K562 (cell line): Measurements from ENCODE around the gene NINJ2. TPM values are rescaled to one million over a fixed set of nuclear protein-coding genes. Genes with fewer than 3 reads are reported as not detected.

Source experiments
- CREB3L1 ChIP-seq: fragments of 450-650 bp; IDR thresholded peaks from 2 replicates; pipeline ENCODE4 v1.6.1; 2014; ENCODE audit warnings: low read depth, mild to moderate bottlenecking, moderate library complexity, borderline replicate concordance
- CREM ChIP-seq: IDR thresholded peaks from 2 replicates; pipeline ENCODE4 v1.6.1; 2014; ENCODE audit warnings: antibody characterized with exemption, low read depth
- EP400 ChIP-seq: fragments of 450-650 bp; IDR thresholded peaks from 2 replicates; pipeline ENCODE4 v1.6.1; 2017; ENCODE audit warnings: antibody characterized with exemption, mild to moderate bottlenecking, moderate library complexity
- FOXK1 ChIP-seq: sonication (generic); formaldehyde crosslinking; IDR thresholded peaks from 2 replicates; pipeline ENCODE4 v1.8.0; 2022; ENCODE audit warnings: missing genetic modification reagents, mild to moderate bottlenecking, borderline replicate concordance
- KDM4B ChIP-seq, 2 experiments: fragments of 450-650 bp in 1 of 2; sonication (generic) in 1 of 2; IDR thresholded peaks; 2 replicates each; pipeline ENCODE4 v1.6.1; 2016 to 2017; ENCODE audit warnings: borderline replicate concordance in 2 of 2, antibody characterized with exemption in 1 of 2, low read depth in 1 of 2, mild to moderate bottlenecking in 1 of 2
- L3MBTL2 ChIP-seq: fragments of 450-650 bp; IDR thresholded peaks from 2 replicates; pipeline ENCODE4 v1.6.1; 2016; ENCODE audit warnings: mild to moderate bottlenecking, moderate library complexity
- NCOA2 ChIP-seq, 2 experiments: fragments of 450-650 bp; IDR thresholded peaks; 2 replicates each; pipeline ENCODE4 v1.6.1; 2018; ENCODE audit warnings: mild to moderate bottlenecking in 2 of 2, moderate library complexity in 1 of 2; ENCODE audit not compliant: partially characterized antibody in 2 of 2
- NR2C1 ChIP-seq, 2 experiments: fragments of 450-650 bp; IDR thresholded peaks; 2 replicates each; pipeline ENCODE4 v1.6.1; 2017; ENCODE audit warnings: mild to moderate bottlenecking in 2 of 2, antibody characterized with exemption in 1 of 2, inconsistent platforms in 1 of 2, missing compliant biosample characterization in 1 of 2, missing genetic modification characterization in 1 of 2
- PHB2 ChIP-seq: fragments of 450-650 bp; IDR thresholded peaks from 2 replicates; pipeline ENCODE4 v1.6.1; 2017; ENCODE audit warnings: low read depth
- TRIM28 ChIP-seq: fragments of 450-650 bp; IDR thresholded peaks from 2 replicates; pipeline ENCODE4 v1.6.1; 2017
- XRCC5 ChIP-seq: fragments of 200-400 bp; formaldehyde crosslinking; IDR thresholded peaks from 2 replicates; pipeline ENCODE4 v1.6.1; 2017; ENCODE audit warnings: low read depth, mild to moderate bottlenecking, low read length
- ZFP30 ChIP-seq: fragments of 250-450 bp; sonication (Bioruptor Pico); IDR thresholded peaks from 2 replicates; pipeline ENCODE4 v1.8.0; 2022; ENCODE audit warnings: moderate library complexity, mild to moderate bottlenecking, inconsistent platforms, borderline replicate concordance
- ZNF444 ChIP-seq: fragments of 250-450 bp; sonication (Bioruptor Pico); IDR thresholded peaks from 2 replicates; pipeline ENCODE4 v1.4.0; 2020; ENCODE audit warnings: mild to moderate bottlenecking, moderate library complexity
- ZNF740 ChIP-seq, 3 experiments: fragments of 200-800 bp in 1 of 3; sonication (Bioruptor generic) in 1 of 3; sonication (generic) in 1 of 3; formaldehyde crosslinking in 1 of 3; IDR thresholded peaks; 2 replicates each; pipeline versions ENCODE4 v1.6.1 to v1.8.0; 2016 to 2022; ENCODE audit warnings: mild to moderate bottlenecking in 2 of 3, missing compliant biosample characterization in 2 of 3, missing genetic modification characterization in 2 of 3, missing genetic modification reagents in 1 of 3
- ZNF77 ChIP-seq: fragments of 250-450 bp; sonication (Bioruptor Pico); IDR thresholded peaks from 2 replicates; pipeline ENCODE4 v1.5.0; 2020
- polyA plus RNA-seq, 8 experiments: library from polyadenylated mRNA; depleted of rRNA in 4 of 8; stranded (reverse) in 5 of 8; unstranded in 3 of 8; fragments of >200 nt; fragmentation: Nextera tagmentation in 2 of 8; fragmentation: Illumina TruSeq in 1 of 8; extraction: Ambion mirVana in 2 of 8; extraction: Trizol in 1 of 8; gene quantifications; 2 replicates each; pipeline versions ENCODE4 v1.2.1 to v1.2.3, GENCODE V29; 2011 to 2014; ENCODE audit warnings: inconsistent platforms in 1 of 8, missing spikeins in 1 of 8
- total RNA-seq, 7 experiments: library from RNA; depleted of rRNA in 6 of 7; stranded (reverse); fragments of >200 nt in 6 of 7; fragmentation: Illumina TruSeq in 2 of 7; extraction: Trizol in 2 of 7; gene quantifications; 2 replicates each; pipeline versions ENCODE4 v1.2.1 to v1.2.3, GENCODE V29; 2011 to 2021; ENCODE audit warnings: low replicate concordance in 1 of 7
- TF ChIP-seq, protein P1 (sequence below): fragments of 450-650 bp; IDR thresholded peaks from 2 replicates; pipeline ENCODE4 v1.7.0; 2016; ENCODE audit warnings: borderline replicate concordance
- TF ChIP-seq, protein P2 (sequence below), 2 experiments: IDR thresholded peaks; 2 replicates each; pipeline ENCODE4 v1.6.1; 2011; ENCODE audit warnings: borderline replicate concordance in 1 of 2, control low read depth in 1 of 2, low read depth in 1 of 2, low read length in 1 of 2, mild to moderate bottlenecking in 1 of 2, mixed read lengths in 1 of 2, moderate library complexity in 1 of 2; ENCODE audit not compliant: insufficient read depth in 1 of 2, insufficient read length in 1 of 2, poor library complexity in 1 of 2, severe bottlenecking in 1 of 2; ENCODE audit errors: extremely low read depth in 1 of 2
- TF ChIP-seq, protein P3 (sequence below): sonication (generic); formaldehyde crosslinking; IDR thresholded peaks from 2 replicates; pipeline ENCODE4 v1.8.1; 2023; ENCODE audit warnings: mild to moderate bottlenecking, missing genetic modification reagents

Gene NINJ2
- total and polyA plus RNA-seq, 9 of the 15 experiments (the other 6 are each of a cell fraction or from before 2014, with no cell fraction given), result 2.6 to 16.0 (median 4.5) TPM

DNA sequence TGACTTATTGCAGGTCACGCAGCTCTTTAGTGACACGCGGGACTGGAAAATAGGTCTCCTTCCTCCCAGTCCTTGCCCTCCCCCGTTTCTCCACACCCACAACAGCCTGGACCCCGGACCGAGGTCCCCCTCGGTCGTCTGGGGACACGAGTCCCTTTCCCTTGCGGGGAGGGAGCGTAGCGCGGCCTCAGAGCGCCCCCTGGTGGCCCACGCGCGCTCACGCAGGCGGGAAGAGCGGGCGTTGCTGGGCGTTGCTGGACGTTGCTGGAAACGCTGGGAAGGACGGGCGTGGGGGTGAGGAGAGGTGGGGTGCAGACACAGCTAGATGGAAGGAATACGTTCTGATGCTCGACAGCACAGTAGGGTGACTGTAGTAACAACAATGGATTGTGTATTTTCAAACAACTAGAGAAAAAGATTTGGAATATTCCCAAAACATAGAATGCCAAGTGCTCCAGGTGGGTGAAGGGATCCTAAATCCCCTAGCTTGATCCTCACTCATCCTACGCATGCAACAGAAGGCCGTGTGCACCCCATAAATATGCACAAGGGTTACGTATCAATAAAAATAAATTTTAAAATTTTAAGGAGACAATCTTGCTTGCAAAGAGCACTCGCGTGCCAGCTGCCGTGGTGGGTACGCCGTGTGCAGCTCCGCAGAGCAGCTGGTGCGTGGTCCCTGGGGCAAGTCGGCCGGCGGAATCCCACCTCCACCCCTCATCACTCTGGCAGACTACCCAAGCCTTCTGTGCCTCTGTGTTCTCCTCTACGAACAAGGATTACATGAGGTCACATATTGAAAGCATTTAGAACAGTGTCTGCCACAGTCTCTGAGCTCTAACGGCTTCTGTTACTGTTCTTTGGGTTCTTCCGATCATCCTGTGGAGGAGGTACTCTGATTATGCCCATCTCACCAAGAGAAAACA is 116.1 kb downstream of the NINJ2 start (continued):
- no peak for TF ChIP-seq CREB3L1
- TF ChIP-seq, protein P1, sequence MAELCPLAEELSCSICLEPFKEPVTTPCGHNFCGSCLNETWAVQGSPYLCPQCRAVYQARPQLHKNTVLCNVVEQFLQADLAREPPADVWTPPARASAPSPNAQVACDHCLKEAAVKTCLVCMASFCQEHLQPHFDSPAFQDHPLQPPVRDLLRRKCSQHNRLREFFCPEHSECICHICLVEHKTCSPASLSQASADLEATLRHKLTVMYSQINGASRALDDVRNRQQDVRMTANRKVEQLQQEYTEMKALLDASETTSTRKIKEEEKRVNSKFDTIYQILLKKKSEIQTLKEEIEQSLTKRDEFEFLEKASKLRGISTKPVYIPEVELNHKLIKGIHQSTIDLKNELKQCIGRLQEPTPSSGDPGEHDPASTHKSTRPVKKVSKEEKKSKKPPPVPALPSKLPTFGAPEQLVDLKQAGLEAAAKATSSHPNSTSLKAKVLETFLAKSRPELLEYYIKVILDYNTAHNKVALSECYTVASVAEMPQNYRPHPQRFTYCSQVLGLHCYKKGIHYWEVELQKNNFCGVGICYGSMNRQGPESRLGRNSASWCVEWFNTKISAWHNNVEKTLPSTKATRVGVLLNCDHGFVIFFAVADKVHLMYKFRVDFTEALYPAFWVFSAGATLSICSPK, result no peak
- TF ChIP-seq ZNF77 (CRISPR knock-in tag), result no peak
- no peak for TF ChIP-seq ZNF444 (CRISPR knock-in tag)
- TF ChIP-seq, protein P2, sequence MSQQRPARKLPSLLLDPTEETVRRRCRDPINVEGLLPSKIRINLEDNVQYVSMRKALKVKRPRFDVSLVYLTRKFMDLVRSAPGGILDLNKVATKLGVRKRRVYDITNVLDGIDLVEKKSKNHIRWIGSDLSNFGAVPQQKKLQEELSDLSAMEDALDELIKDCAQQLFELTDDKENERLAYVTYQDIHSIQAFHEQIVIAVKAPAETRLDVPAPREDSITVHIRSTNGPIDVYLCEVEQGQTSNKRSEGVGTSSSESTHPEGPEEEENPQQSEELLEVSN (IDR thresholded peaks at IDR 0.05; ENCODE audit: borderline replicate concordance in 1 of 2, extremely low read depth in 1 of 2, insufficient read depth in 1 of 2, insufficient read length in 1 of 2, low read depth in 1 of 2, low read length in 1 of 2, poor library complexity in 1 of 2, severe bottlenecking in 1 of 2), result peak in 1 of 2 experiments; percentile 61
- TF ChIP-seq EP400, result peak; percentile 28; the same call in 1 of the 2 replicates
- TF ChIP-seq PHB2, result no peak
- peak; percentile 12; the same call in 1 of the 2 replicates for TF ChIP-seq L3MBTL2
- TF ChIP-seq TRIM28, result no peak
- TF ChIP-seq ZFP30, result no peak
- TF ChIP-seq, protein P3, sequence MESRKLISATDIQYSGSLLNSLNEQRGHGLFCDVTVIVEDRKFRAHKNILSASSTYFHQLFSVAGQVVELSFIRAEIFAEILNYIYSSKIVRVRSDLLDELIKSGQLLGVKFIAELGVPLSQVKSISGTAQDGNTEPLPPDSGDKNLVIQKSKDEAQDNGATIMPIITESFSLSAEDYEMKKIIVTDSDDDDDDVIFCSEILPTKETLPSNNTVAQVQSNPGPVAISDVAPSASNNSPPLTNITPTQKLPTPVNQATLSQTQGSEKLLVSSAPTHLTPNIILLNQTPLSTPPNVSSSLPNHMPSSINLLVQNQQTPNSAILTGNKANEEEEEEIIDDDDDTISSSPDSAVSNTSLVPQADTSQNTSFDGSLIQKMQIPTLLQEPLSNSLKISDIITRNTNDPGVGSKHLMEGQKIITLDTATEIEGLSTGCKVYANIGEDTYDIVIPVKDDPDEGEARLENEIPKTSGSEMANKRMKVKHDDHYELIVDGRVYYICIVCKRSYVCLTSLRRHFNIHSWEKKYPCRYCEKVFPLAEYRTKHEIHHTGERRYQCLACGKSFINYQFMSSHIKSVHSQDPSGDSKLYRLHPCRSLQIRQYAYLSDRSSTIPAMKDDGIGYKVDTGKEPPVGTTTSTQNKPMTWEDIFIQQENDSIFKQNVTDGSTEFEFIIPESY, result 0 out of 2 replicates have a peak, but pooled peaks have one; percentile 11
- no peak for TF ChIP-seq NR2C1 (IDR thresholded peaks at IDR 0.05)
- TF ChIP-seq NR2C1 (tag; IDR thresholded peaks at IDR 0.05), result no peak
- TF ChIP-seq NCOA2 (IDR thresholded peaks at IDR 0.05; ENCODE audit: partially characterized antibody in 2 of 2), result no peak
- 0 out of 2 replicates have a peak, but pooled peaks have one; percentile 36 for TF ChIP-seq CREM
- no peak for TF ChIP-seq ZNF740 (CRISPR knock-in tag; IDR thresholded peaks at IDR 0.05)
- TF ChIP-seq ZNF740 (tag; IDR thresholded peaks at IDR 0.05), result no peak
- no peak for TF ChIP-seq XRCC5
- no peak for TF ChIP-seq FOXK1
- no peak for TF ChIP-seq KDM4B (IDR thresholded peaks at IDR 0.05; ENCODE audit: borderline replicate concordance in 2 of 2, low read depth in 1 of 2)
